T follicular helper cell (primary cell): ENCODE results near the gene FAM118A.
"Not testable (repeated sequence)": the region's sequence is repeated elsewhere in the genome, so short reads cannot be mapped to it uniquely, and the experiment has no call there.

Source experiments
- DNase-seq: peaks from one replicate; pipeline ENCODE4 v3.0.0-alpha.2; 2020; ENCODE audit warnings: low read depth

The FAM118A gene

DNA sequence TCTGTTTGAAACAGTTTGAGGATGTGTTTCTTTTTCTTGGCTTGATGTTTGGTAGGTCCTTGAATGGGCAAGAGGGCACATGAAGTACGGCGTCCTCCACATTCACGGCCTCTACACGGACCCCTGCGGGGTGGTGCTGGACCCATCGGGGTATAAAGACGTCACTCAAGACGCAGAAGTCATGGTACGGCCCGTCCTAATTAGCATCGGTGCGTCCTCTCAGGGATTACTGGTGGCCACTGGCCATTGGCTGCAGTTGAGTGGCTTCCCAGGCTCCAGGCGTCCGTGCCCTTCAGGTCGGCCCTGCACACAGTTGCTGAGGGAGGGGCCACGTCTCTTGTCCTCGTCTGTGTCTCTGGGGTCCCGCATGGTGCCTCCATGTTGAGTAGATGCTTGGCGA, 20.8 kb downstream of the FAM118A start:
- no peak for DNase-seq

DNA sequence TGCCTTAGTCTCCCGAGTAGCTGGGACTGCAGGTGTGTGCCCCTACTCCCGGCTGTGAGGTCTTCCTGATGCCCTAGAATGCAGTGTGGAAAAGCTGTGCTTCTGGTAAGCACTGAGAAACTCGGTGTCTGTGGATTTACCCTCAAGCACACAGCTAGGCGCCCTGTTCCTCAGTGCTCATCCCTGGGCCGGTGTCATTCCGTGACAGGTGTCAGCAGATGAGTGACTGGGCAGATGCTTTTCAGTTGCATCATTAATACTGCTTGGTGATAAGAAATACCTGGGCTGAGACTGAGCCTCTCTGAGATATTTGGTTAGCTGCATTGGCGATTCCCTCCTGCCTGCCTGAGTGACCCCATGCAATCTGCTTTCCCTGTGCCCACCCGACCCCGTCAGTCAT, 21.8 kb downstream of the FAM118A start:
- no peak for DNase-seq

DNA sequence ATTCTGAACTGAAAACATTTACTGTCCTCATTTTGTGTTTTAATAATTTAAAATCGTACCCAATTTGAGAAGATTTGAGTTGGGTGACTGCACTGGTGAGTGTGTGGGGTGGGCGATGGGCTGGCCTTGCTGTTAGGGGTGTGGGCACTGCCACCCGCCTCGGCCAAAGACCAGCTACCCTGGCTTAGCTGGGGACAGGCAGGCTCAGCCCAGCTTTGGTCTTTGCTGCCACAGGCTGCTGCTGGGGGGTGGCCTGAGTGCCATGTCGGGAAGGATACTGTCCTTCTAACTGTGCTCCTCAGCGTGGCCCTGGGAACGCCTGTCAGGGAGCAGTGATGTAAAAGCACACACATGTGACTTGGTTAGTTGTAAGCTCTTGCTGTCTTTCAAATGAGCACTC, 22.3 kb downstream of the FAM118A start:
- no peak for DNase-seq

DNA sequence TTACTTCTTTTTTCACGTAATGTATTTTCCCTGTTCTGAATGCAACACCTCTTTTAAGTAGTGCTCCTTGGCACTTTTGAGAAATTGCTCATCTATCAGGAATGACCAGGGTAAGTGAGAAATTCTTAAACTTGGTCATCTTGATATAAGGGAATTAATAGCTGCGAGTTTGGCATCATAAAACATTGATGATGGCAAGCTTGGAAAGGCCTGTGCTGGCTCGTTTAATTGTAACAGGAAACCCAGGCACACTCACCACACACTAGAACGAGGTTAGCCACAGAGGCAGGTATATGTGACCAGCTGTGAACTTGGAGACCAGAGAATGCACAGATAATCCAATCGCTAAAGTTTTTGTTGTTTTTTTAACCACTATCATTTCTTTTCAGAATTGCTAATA, 24.3 kb downstream of the FAM118A start:
- DNase-seq: no peak

DNA sequence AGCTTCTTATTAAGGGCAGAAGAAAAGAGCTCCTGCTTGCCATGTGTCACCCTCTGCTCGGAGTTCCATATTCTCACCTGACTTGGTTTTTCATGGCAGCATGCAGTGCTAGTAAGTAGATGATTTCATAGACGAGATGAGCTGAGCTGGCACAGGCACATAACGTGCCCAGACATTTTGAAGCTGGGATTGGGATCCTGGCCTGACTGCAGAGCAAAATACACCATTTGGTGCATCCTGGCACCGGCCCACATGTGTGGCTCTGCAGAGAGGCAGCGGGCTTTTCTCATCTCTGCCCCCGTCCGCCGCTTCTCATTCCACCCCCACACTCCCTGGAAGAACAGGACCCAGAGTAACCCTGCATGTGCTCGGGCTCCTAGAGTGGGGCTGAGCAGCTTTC, 24.8 kb downstream of the FAM118A start:
- no peak for DNase-seq

DNA sequence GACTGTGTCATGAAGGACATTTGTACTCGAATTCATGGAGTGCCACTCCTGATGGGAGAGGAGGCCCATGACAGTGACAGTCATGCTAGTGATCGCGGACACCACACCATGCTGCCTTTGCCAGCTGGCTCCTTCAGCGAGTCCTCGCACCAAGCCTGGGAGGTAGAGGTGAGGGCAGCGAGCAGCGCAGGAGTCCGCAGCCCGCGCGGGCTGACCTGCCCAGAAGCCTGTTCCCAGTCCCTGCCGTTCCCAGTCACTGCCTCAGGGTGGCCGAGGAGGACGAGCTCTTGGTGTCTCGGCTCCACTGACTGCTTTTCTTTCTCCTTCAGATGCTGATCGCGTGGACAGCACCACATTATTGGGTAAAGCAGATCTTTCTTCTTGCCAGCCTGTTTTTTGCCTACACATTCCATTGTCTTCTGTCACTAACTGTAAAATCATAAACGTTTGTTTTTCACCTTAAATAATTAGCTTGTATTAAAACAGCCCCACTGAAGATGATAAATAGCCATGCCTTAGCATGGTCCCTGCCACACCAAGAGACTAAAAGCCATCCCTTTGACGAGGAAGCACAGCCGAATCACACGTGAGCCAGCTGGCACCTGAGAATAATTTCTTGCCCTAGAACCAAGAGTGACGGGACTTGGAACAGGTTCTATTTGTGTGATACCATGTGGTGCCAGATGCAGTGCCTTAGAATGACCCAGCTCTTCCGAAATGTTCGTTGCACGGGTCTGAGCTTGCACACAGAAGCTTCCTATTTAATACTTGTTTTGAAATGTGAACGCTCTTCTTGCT, 25.5 kb downstream of the FAM118A start:
- no peak for DNase-seq

DNA sequence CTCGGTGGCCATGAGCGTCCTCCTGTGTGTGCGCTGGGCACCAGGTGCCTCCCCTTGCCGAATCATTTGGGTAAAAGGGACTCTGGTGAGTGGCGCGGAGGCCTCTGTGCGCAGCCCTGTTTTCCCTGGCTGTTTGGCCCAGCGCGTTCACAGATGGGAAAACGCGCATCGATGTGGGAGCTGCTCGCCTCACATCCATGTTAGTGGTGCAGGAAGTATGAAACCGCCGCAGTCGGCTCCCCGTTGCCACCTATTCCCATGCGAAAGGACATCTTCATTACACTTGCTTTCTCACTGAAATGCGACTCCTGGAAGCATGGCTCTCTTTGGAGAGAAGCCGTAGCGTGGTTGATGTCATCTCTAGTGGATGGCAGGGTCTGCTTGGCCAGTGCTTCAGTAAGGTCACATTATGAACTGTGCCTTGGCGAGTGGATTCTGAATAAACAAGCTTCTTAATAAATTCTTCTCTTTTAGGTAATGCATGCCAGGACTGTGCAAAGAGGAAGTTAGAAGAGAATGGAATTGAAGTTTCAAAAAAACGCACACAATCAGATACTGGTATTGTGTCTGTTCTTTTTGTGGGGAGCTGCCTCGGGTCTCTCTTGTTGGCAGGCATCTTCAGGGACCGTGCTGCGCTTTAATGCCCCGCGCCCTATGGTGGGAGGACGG, 26.3 kb downstream of the FAM118A start:
- DNase-seq: no peak

DNA sequence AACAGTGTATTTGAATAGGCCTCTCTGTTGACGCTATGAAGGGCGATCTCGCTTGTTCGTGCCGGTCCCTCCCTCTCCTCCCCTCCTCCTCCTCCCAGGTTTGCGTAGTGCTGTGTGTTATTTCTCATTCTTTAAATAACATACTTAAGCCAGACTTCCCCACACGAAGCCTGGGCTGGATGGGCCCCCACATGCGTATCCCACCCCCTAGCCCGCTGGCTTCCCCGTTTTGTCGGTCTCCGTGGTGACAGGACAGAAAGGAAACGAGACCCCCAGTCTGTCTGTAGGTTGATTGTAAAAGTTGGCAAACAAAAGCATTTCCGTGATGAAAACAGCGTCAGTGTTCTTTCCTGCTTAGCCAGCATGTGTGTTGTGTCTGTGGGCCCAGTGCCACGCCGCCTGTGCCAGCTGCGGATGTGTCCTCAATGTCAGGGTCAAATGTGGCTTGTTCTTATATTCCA, 27.3 kb downstream of the FAM118A start:
- no peak for DNase-seq

DNA sequence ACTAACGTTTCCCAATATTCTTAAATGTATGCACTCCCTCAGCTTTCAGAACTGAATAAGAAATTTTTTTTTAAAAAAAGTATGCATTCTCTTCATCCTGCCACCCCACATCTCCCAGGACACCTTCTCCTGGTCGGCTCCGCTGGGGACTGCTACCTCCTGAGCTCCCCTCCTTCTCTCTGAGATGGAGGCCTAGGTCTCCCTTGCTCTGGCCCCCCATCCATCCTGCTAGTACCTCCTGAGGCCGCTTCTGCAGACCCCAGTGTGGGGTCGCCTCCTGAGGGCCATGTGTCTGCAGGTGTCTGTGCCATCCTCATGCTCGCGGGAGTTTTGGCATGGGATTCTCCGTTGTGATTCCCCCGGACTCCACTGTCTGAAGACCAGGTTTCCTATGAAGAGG, 27.8 kb downstream of the FAM118A start:
- DNase-seq: no peak

DNA sequence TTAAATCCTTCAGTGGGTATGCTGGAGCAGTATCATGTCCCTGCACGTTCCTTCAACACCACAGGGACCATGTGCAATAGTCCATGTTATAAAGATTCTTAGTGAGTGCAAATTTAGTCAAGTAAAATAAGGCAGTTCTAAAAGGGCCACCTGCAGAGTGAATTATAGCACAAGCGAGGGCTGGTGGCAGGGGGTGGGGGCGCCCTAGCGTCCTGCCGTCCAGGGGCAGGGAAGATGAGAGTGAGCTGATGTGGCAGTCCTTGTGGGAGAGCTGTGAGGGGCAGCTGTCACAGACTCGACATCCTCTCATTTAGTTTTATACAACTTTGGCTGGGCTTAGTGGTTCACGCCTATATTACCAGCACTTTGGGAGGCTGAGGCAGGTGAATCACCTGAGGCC, 29.1 kb downstream of the FAM118A start:
- DNase-seq: no peak

DNA sequence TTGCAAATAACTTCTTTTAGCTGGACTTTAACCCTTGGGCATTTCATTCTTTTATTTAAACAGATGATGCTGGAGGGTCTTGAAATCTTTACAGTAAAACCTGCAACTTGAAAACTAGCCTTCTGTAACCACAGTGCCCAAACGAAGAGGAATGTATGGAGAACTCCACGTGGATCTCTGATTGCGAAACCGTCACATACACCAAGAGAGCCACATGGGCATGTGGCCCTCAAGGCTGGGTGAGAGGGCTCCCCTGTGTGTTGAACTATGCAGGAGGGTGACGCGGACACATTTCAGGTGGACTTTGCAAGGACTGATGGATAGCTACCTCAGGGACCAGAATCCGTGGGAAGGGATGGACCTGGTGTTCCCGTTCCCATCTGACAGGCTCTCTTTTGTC, 30.6 kb downstream of the FAM118A start:
- DNase-seq: no peak

DNA sequence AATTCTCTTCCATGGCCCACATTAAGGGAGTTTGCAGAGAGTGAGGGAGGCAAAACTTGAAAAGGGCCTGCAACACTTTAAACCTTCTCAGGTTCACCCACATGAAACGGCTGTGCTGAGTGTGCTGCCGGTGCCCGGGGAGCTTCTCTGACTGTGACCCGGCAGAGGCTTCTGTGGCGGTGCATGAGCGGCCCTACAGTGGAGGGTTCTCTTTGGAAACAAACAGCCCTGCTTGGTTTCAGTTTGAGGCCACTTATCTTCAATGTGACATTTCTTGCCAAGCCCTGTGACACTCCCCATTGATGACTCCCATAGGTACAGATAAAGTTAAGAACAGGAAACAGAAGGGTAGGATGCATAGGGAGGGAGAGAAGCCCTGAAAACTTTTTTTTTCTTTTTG, 31.8 kb downstream of the FAM118A start:
- peak; percentile 25 for DNase-seq

DNA sequence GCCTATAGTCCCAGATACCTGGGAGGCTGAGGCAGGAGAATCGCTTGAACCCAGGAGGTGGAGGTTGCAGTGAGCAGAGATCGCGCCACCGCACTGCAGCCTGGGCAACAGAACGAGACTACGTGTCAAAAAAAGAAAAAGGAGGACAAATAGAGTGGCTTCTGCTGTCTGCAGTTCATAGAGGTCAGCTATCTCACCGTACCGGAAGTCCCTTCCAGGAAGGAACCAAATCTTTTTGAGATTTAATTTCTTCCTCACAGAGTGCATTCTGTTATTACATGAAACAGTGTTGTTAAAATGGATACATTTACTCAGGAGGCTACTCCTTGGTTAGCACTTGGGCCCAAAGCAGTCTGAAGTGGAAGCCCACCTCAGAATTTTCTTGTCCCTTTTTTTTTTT, 33.4 kb downstream of the FAM118A start:
- DNase-seq: no peak

DNA sequence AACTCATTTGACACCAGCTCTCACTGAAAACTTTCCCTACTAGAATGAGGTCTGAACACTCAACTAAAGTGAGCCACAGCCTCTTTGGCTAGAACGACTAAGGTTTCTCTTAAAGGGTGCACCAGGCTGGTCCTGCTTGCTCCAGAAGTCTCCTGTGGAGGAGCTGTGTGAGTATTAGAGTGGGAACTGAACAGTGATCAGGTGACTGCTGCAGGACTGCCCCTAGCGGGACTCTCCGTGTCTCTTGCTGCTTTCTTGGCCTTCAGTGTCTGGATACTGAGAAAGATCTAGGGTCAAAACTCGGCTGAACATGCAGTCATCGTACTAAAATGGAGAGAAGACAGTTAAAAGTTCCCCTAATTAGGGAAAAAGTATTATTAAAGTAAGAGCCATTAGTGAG, 34.6 kb downstream of the FAM118A start:
- no peak for DNase-seq

DNA sequence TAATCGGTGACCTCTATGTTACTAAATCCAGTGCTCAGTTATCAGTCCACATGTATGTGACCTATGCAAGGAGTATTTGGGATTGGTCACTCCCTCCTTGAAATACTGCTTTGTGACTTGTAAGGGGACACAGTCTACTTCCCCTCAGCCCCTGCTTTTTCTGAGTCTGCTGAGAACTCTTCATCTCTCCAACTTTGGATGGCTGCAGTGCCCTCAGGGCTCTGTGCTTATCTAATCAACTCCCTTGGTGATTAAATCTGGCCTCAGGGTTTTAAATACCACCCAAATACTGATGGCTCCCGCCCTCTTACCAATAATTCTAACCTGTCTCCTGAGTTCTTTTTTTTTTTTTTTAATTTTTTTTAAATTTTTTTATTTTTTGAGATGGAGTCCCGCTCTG, 40.2 kb downstream of the FAM118A start:
- no peak for DNase-seq

DNA sequence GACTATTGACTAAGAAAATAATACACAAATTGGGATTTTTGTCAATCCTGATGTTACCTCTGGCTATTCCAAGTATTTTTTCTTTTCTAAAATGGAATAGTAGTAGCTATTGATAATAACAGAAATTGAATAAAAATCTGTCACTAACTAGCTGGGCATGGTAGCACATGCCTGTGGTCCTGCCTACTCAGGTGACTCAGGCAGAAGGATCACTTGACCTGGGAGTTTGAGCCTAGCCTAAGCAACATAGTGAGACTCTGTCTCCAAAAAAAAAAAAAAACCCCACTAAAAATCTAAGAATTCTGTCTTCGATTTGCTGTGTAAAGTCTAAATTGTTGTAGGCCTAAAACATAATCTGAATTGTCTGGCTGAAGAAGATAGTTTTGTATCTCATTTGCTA, 42.2 kb downstream of the FAM118A start:
- DNase-seq: no peak

DNA sequence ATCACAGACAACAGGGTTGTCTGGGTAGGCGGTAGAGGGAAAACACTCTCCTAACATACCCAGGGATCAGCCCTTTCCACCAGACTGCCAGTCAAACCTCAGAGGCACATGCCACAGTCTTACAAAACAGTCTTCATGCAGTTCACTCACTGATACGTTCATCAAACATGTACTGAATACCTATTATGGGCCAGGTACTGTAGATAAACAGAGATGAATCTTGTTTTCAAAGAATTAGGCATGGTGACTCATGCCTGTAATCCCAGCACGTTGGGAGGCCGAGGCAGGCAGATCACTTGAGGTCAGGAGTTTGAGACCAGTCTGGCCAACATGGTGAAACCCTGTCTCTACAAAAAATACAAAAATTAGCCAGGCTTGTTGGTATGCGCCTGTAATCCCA, 43.0 kb downstream of the FAM118A start:
- DNase-seq: not testable (repeated sequence)

DNA sequence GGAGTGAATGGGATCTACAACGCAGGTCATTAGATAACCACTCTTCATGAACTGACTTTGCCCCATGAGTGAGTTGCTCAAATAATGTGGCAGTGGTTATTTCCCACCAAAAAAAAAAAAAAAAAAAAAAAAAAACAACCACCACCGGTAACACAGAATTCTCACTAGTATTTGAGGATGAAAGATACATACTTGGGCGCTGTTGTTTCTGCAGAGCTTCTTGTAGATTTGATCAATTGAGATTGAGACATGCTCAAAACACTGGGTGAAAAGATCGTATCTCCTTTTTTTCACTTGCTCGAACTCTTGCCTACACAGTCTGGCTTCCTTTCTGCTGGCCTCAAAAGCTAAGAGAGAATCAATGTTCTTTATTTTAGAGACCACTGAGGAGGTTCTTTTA, 44.1 kb downstream of the FAM118A start:
- no peak for DNase-seq

DNA sequence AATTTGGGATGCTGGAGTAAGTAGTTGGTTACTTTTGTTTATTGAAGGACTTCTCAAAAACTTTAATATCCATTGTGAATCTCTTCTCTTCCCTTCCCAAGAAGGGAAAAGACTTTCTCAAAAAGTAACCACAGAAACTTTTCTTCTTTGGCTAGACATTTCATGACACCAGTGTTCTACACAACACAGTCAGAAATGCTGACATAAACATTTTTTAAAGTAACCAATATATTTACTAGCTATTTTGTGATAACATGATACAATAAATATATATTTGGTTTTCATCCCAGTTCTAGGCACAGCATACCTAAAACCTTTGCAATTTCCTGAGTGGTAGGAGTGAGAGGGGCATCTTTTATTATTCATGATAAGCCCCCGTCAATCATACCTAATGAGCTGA, 47.8 kb downstream of the FAM118A start:
- DNase-seq: no peak

DNA sequence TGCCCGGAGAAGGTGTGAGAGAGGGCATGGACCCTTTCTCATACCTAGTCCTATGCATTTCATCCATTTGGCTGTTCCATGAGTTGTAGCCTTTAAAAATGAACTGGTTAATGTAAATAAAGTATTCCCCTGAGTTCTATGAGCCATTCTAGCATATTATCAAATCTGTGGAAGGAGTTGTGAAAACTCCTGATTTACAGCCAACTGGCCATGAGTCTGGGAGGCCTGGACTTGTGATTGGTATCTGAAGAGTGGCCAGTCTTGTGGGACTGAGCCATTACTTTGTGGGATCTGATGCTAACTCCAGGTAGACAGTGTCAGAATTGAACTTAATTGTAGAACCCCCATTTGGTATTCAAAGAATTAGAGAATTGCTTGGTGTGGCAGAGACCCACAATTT, 48.4 kb downstream of the FAM118A start:
- DNase-seq: no peak

DNA sequence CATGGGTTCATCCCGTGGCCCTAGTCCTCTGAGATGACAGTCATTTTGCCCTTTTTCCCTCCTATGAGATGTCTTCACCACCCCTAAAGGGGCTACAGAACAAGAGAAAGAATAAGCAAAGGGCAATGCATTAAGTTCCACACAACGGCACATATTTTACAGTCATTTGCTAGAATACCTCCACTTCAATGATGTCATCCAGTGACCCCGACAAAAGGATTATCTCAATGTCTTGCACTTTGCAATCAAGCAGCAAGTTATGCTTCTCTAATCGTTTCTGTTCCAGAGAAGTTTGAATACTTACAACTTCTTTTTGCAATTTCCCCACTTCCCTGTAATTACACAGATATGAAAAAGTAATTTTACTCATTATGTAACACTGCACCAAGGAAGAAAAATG, 49.9 kb downstream of the FAM118A start:
- no peak for DNase-seq

DNA sequence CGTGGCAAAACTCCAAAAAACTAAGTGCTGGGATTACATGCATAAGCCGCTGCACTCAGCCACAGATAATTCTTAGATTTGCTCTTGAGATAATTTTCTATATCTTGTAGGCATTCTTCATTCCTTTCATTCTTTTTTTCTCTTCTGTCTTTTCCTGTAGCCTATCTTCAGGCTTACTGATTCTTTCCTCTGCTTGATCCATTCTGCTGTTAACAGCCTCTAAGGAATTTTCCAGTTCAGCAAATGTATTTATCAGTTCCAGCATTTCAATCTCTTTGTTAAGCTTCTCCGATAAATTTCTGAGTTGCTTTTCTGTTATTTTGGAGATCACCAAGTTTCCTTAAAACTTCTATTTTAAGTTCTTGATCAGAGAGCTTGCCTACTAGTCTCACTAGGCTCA, 57.0 kb downstream of the FAM118A start:
- no peak for DNase-seq

DNA sequence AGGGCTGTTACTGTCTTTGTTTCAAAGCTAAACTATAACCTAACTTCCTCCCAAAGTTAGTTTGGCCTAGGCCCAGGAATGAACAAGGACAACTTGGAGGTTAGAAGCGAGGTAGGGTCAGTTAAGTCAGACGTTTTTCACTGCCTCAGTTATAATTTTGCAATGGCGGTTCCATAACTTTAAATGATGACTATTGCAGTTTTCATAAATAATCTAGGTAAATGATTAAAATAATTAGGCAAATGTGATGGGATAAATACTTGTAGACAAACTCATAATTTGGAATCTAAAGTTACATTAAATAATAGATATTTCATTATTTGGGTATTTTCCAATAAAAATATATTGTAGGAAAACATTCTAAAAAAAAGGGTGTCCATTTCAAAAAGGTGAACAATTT, 63.9 kb downstream of the FAM118A start:
- DNase-seq: not testable (repeated sequence)

DNA sequence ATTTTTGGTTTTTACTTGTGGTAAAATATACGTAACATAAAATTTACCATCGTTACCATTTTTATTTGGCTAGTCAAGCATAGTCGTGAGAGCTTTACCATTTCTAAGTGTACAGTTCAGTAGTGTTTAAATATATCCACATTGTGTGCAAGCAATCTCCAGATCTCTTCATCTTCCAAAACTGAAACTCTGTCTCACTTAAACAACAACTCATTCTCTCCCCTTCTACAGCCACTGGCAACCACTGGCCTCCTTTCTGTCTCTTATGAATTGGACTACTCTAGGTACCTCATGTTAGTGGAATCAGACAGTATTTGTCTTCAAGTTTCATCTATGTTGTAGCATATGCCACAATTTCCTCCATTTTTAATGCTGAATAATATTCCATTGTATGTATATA, 66.3 kb downstream of the FAM118A start:
- no peak for DNase-seq
